Activated naive CD8-positive, alpha-beta T cell treated with anti-CD3 and anti-CD28 coated beads, Interleukin-2, amount 50 U/mL, for 24 hours (primary cell): ENCODE results near the gene ZBTB4.
"Not testable (repeated sequence)": the region's sequence is repeated elsewhere in the genome, so short reads cannot be mapped to it uniquely, and the experiment has no call there.

Source experiments
- ATAC-seq: fragments of 150-1000 bp; cut with Tn5 transposase; one replicate; pipeline ENCODE4 v1.10.0; 2021
- DNase-seq: peaks from one replicate; pipeline ENCODE4 v3.0.0; 2021
- H3K27ac Mint-ChIP-seq: one replicate; pipeline ENCODE4 v1.8.0; 2021; ENCODE audit warnings: mild to moderate bottlenecking, mixed read lengths
- H3K27me3 Mint-ChIP-seq: one replicate; pipeline ENCODE4 v1.8.0; 2021; ENCODE audit warnings: mixed read lengths
- H3K36me3 Mint-ChIP-seq: one replicate; pipeline ENCODE4 v1.8.0; 2021; ENCODE audit warnings: low read depth, mixed read lengths
- H3K4me1 Mint-ChIP-seq: one replicate; pipeline ENCODE4 v1.8.0; 2021; ENCODE audit warnings: mixed read lengths
- H3K4me3 Mint-ChIP-seq: one replicate; pipeline ENCODE4 v1.8.0; 2021; ENCODE audit warnings: mild to moderate bottlenecking, moderate library complexity, mixed read lengths
- H3K9me3 Mint-ChIP-seq: one replicate; pipeline ENCODE4 v1.8.0; 2021; ENCODE audit warnings: mixed read lengths

ZBTB4 gene

GRCh38 chr17:7481842-7482741, 2.7 kb upstream of the ZBTB4 start:
- H3K9me3 Mint-ChIP-seq, H3K27me3 Mint-ChIP-seq, DNase-seq, ATAC-seq: not testable (repeated sequence)
- peaks cover 73% of the 10 kb centered on the region for H3K4me1 Mint-ChIP-seq
- peak overlapping the region; percentile 99 for H3K4me3 Mint-ChIP-seq
- H3K27ac Mint-ChIP-seq: peak overlapping the region; percentile 100
- H3K36me3 Mint-ChIP-seq: peaks cover 21% of the 10 kb centered on the region

- H3K4me3 Mint-ChIP-seq: peak within 1 kb of the TSS; percentile 89
- not testable (repeated sequence) for DNase-seq, H3K27me3 Mint-ChIP-seq, ATAC-seq, H3K9me3 Mint-ChIP-seq
- peak within 1 kb of the TSS; percentile 100 for H3K27ac Mint-ChIP-seq
- H3K4me1 Mint-ChIP-seq: peaks cover 73% of the 10 kb centered on the region
- peaks cover 14% of the 10 kb centered on the region for H3K36me3 Mint-ChIP-seq
Measured at GRCh38 chr17:7481275-7481674, 1.8 kb upstream of the ZBTB4 start, which contains the start of gene SLC35G6. Gene SLC35G6 (plus strand): TSS chr17:7481446. CDS start chr17:7481517, 71 bp downstream.

- no peaks in the 10 kb centered on the region for H3K9me3 Mint-ChIP-seq
- peaks cover 2% of the 10 kb centered on the region for H3K27me3 Mint-ChIP-seq
- peak overlapping the region; percentile 89 for H3K4me3 Mint-ChIP-seq
- H3K36me3 Mint-ChIP-seq: peaks cover 8% of the 10 kb centered on the region
- no peak for ATAC-seq
- no peak for DNase-seq
- peak overlapping the region; percentile 94 for H3K27ac Mint-ChIP-seq
- peaks cover 74% of the 10 kb centered on the region for H3K4me1 Mint-ChIP-seq
Measured at GRCh38 chr17:7480089-7480384, 606 bp upstream of the ZBTB4 start.

- H3K4me3 Mint-ChIP-seq: peak overlapping the region; percentile 89
Measured at GRCh38 chr17:7478276-7479212, 887 bp downstream of the ZBTB4 start.

GRCh38 chr17:7477392-7478275, 1.8 kb downstream of the ZBTB4 start:
- no peaks in the 10 kb centered on the region for H3K27me3 Mint-ChIP-seq
- peak overlapping the region; percentile 91 for H3K27ac Mint-ChIP-seq
- ATAC-seq (peak; percentile 52), DNase-seq (peak; percentile 53)
- H3K4me3 Mint-ChIP-seq: peak overlapping the region; percentile 89
- H3K4me1 Mint-ChIP-seq: peaks cover 66% of the 10 kb centered on the region
- H3K9me3 Mint-ChIP-seq: no peaks in the 10 kb centered on the region
- H3K36me3 Mint-ChIP-seq: peaks cover 3% of the 10 kb centered on the region

More at GRCh38 chr17:7478276-7479212, 887 bp downstream of the ZBTB4 start:
- peak; percentile 67 for DNase-seq
- peaks cover 72% of the 10 kb centered on the region for H3K4me1 Mint-ChIP-seq
- no peaks in the 10 kb centered on the region for H3K27me3 Mint-ChIP-seq
- peaks cover 3% of the 10 kb centered on the region for H3K36me3 Mint-ChIP-seq
- H3K27ac Mint-ChIP-seq: peak overlapping the region; percentile 91
- ATAC-seq: peak; percentile 55
- no peaks in the 10 kb centered on the region for H3K9me3 Mint-ChIP-seq

- peaks cover 60% of the 10 kb centered on the region for H3K4me1 Mint-ChIP-seq
- peaks cover 3% of the 10 kb centered on the region for H3K36me3 Mint-ChIP-seq
- ATAC-seq: no peak
- DNase-seq: no peak
- H3K9me3 Mint-ChIP-seq: no peaks in the 10 kb centered on the region
- peak overlapping the region; percentile 91 for H3K27ac Mint-ChIP-seq
- peak overlapping the region; percentile 89 for H3K4me3 Mint-ChIP-seq
- H3K27me3 Mint-ChIP-seq: no peaks in the 10 kb centered on the region
Measured at GRCh38 chr17:7476951-7477350, 2.5 kb downstream of the ZBTB4 start.

- Mint-ChIP-seq H3K4me3 (peak overlapping the region; percentile 89), H3K27ac (peak overlapping the region; percentile 54), H3K27me3 (no peaks in the 10 kb centered on the region), H3K36me3 (peaks cover 3% of the 10 kb centered on the region), H3K9me3 (no peaks in the 10 kb centered on the region), H3K4me1 (peaks cover 62% of the 10 kb centered on the region)
- no peak for DNase-seq
- ATAC-seq: no peak
Measured at GRCh38 chr17:7476494-7476893, 2.9 kb downstream of the ZBTB4 start.

GRCh38 chr17:7475764-7476422, 3.5 kb downstream of the ZBTB4 start:
- ATAC-seq (no peak), DNase-seq (no peak)
- Mint-ChIP-seq H3K9me3 (no peaks in the 10 kb centered on the region), H3K27me3 (no peaks in the 10 kb centered on the region), H3K27ac (peak overlapping the region; percentile 54), H3K36me3 (peaks cover 3% of the 10 kb centered on the region), H3K4me1 (peaks cover 63% of the 10 kb centered on the region), H3K4me3 (no peak overlapping the region)

- not testable (repeated sequence) for H3K36me3 Mint-ChIP-seq, H3K27me3 Mint-ChIP-seq, H3K27ac Mint-ChIP-seq, ATAC-seq, DNase-seq, H3K9me3 Mint-ChIP-seq, H3K4me3 Mint-ChIP-seq
- peaks cover 54% of the 10 kb centered on the region for H3K4me1 Mint-ChIP-seq
Measured at GRCh38 chr17:7474767-7475166, 4.7 kb downstream of the ZBTB4 start.

GRCh38 chr17:7471729-7472128, 7.7 kb downstream of the ZBTB4 start:
- H3K9me3 Mint-ChIP-seq: no peaks in the 10 kb centered on the region
- H3K4me1 Mint-ChIP-seq: peaks cover 47% of the 10 kb centered on the region
- H3K4me3 Mint-ChIP-seq: no peak overlapping the region
- peaks cover 5% of the 10 kb centered on the region for H3K36me3 Mint-ChIP-seq
- DNase-seq (no peak), ATAC-seq (no peak)
- H3K27ac Mint-ChIP-seq: peak overlapping the region; percentile 53
- no peaks in the 10 kb centered on the region for H3K27me3 Mint-ChIP-seq

GRCh38 chr17:7470457-7470973, 8.9 kb downstream of the ZBTB4 start:
- Mint-ChIP-seq H3K4me1 (peaks cover 36% of the 10 kb centered on the region), H3K27ac (peak overlapping the region; percentile 39)
- ATAC-seq, H3K27me3 Mint-ChIP-seq, H3K36me3 Mint-ChIP-seq, DNase-seq, H3K9me3 Mint-ChIP-seq, H3K4me3 Mint-ChIP-seq: not testable (repeated sequence)

GRCh38 chr17:7469843-7470242, 9.6 kb downstream of the ZBTB4 start:
- not testable (repeated sequence) for H3K36me3 Mint-ChIP-seq, ATAC-seq, H3K27ac Mint-ChIP-seq, H3K9me3 Mint-ChIP-seq, H3K27me3 Mint-ChIP-seq, DNase-seq, H3K4me3 Mint-ChIP-seq
- H3K4me1 Mint-ChIP-seq: peaks cover 33% of the 10 kb centered on the region

- Mint-ChIP-seq H3K4me1 (peaks cover 28% of the 10 kb centered on the region), H3K27ac (no peak overlapping the region), H3K9me3 (no peaks in the 10 kb centered on the region), H3K36me3 (peaks cover 2% of the 10 kb centered on the region), H3K4me3 (no peak overlapping the region), H3K27me3 (no peaks in the 10 kb centered on the region)
- ATAC-seq (no peak), DNase-seq (no peak)
Measured at GRCh38 chr17:7468804-7469389, 10.5 kb downstream of the ZBTB4 start.
